ENCODE results near the gene PRDM5. TPM values are rescaled to one million over a fixed set of nuclear protein-coding genes. Genes with fewer than 3 reads are reported as not detected.

Gene PRDM5
- total RNA-seq, 1 experiment from 2014 or later, result 8.3 TPM

DNA sequence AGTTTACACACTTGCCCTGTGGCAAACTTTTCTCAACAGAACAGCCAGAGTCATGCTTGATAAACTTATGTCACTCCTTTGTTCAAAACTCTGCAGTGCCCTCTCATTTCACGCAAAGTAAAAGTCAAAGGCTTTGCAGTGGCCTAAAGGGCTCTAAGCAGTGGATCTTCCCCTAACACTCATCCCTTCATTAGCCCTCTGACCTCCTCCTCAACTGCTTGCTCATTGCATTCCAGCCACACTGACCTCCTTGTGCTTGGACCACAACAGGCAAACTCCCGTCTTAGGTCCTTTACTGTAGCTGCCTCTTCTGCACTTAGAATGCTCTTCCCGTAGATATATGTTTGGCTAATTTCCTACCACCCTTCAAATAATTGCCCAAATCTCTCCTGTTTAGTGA is 5.6 kb downstream of the PRDM5 start:
- no peak for TF ChIP-seq CTCF (IDR thresholded peaks at IDR 0.05; ENCODE audit: unreplicated experiment)
- Mint-ChIP-seq H3K4me1 (ENCODE audit: low read depth, unreplicated experiment) (peaks cover 7% of the 10 kb centered on the region), H3K4me3 (ENCODE audit: low read depth, unreplicated experiment) (no peak overlapping the region), H3K27me3 (ENCODE audit: unreplicated experiment) (no peaks in the 10 kb centered on the region), H3K9me3 (ENCODE audit: low read depth, unreplicated experiment) (no peaks in the 10 kb centered on the region), H3K27ac (ENCODE audit: unreplicated experiment) (no peak overlapping the region), H3K36me3 (ENCODE audit: insufficient read depth, unreplicated experiment) (peaks cover 6% of the 10 kb centered on the region)
- DNase-seq, result no peak
- BruUV-seq (replicated peaks), result no TSS peak
- intact Hi-C loops (cut with micrococcal nuclease; ENCODE audit: unreplicated experiment), result no loop called here
- CTCF ChIA-PET, result no interaction called here

DNA sequence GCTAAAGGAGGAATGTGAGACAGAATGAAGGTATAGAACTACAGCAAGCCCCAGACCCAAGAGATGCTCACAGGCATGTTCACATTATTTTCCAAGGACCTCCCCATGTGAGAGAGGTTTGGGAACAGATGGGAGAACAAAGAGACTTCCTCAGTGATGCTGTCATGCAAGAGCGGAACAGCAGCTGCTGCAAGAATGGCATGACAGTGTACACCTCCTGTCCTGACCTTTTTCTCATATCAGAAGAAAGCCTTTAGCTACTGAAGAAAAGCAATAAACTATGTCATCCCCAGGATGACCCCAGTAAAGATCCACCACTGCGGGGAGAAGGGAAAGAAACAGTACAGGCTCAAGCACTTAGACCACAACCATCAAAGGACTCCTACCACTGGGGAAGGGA is 7.2 kb downstream of the PRDM5 start:
- intact Hi-C loops (cut with micrococcal nuclease; ENCODE audit: unreplicated experiment), result no loop called here
- CTCF ChIA-PET, result interaction anchor here (0.6 kb wide), 1 partner anchor 755 kb away, joined by 4 read pairs; no protein-coding TSS in a partner anchor
- no TSS peak for BruUV-seq (replicated peaks)

GRCh38 chr4:120903419-120903818 is 19.1 kb downstream of the PRDM5 start:
- TF ChIP-seq CTCF (IDR thresholded peaks at IDR 0.05; ENCODE audit: unreplicated experiment), result no peak
- no TSS peak for BruUV-seq (replicated peaks)
- Mint-ChIP-seq H3K4me3 (ENCODE audit: low read depth, unreplicated experiment) (no peak overlapping the region), H3K9me3 (ENCODE audit: low read depth, unreplicated experiment) (no peaks in the 10 kb centered on the region), H3K36me3 (ENCODE audit: insufficient read depth, unreplicated experiment) (peaks cover 5% of the 10 kb centered on the region), H3K4me1 (ENCODE audit: low read depth, unreplicated experiment) (no peaks in the 10 kb centered on the region), H3K27me3 (ENCODE audit: unreplicated experiment) (no peaks in the 10 kb centered on the region), H3K27ac (ENCODE audit: unreplicated experiment) (no peak overlapping the region)
- DNase-seq, result no peak
- CTCF ChIA-PET, result no interaction called here
- intact Hi-C loops (cut with micrococcal nuclease; ENCODE audit: unreplicated experiment), result no loop called here

More for the DNA sequence above, 7.2 kb downstream of the PRDM5 start:
- H3K27me3 Mint-ChIP-seq (ENCODE audit: unreplicated experiment), result no peaks in the 10 kb centered on the region
- no peak for DNase-seq
- no peak overlapping the region for H3K27ac Mint-ChIP-seq (ENCODE audit: unreplicated experiment)
- no peaks in the 10 kb centered on the region for H3K9me3 Mint-ChIP-seq (ENCODE audit: low read depth, unreplicated experiment)
- TF ChIP-seq CTCF (IDR thresholded peaks at IDR 0.05; ENCODE audit: unreplicated experiment), result no peak
- no peak overlapping the region for H3K4me3 Mint-ChIP-seq (ENCODE audit: low read depth, unreplicated experiment)
- H3K4me1 Mint-ChIP-seq (ENCODE audit: low read depth, unreplicated experiment), result peaks cover 7% of the 10 kb centered on the region
- no peaks in the 10 kb centered on the region for H3K36me3 Mint-ChIP-seq (ENCODE audit: insufficient read depth, unreplicated experiment)

- intact Hi-C loops (cut with micrococcal nuclease; ENCODE audit: unreplicated experiment), result no loop called here
- no peak for TF ChIP-seq CTCF (IDR thresholded peaks at IDR 0.05; ENCODE audit: unreplicated experiment)
- CTCF ChIA-PET, result no interaction called here
- Mint-ChIP-seq H3K4me1 (ENCODE audit: low read depth, unreplicated experiment) (no peaks in the 10 kb centered on the region), H3K36me3 (ENCODE audit: insufficient read depth, unreplicated experiment) (peaks cover 5% of the 10 kb centered on the region), H3K9me3 (ENCODE audit: low read depth, unreplicated experiment) (no peaks in the 10 kb centered on the region), H3K4me3 (ENCODE audit: low read depth, unreplicated experiment) (no peak overlapping the region), H3K27me3 (ENCODE audit: unreplicated experiment) (no peaks in the 10 kb centered on the region), H3K27ac (ENCODE audit: unreplicated experiment) (no peak overlapping the region)
- no peak for DNase-seq
- no TSS peak for BruUV-seq (replicated peaks)
Measured at GRCh38 chr4:120902925-120903324, 19.6 kb downstream of the PRDM5 start.
